Fibroblast of skin of back (primary cell): ENCODE results near the gene MOCS1.

Experiments
- DNase-seq: peaks from one replicate; pipeline ENCODE4 v3.0.0-alpha.2; 2013

Gene MOCS1

DNA sequence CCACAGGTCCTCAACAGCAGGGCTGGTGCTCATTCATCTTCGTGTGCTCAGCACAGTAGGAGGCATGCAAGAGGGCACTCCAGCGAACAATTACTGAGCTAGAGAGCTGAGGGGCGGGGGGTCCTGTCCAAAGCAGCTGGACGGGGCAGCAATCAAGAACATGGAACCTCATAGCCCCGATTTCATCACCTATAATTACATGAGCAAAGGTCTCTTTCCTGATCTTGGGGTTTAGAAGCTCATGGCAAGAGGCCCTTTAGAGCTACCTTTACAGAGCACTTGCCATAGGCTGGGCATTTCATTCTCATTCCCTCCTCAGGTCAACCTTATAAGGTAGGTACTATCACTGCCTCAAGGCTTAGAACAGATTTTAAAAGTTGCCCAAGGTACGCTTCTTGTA, 10.4 kb downstream of the MOCS1 start:
- no peak for DNase-seq

- DNase-seq = no peak
These were observed 10.9 kb downstream of the MOCS1 start for GRCh38 chr6:39923394-39923793.

GRCh38 chr6:39922821-39923220, 11.4 kb downstream of the MOCS1 start:
- no peak for DNase-seq

DNA sequence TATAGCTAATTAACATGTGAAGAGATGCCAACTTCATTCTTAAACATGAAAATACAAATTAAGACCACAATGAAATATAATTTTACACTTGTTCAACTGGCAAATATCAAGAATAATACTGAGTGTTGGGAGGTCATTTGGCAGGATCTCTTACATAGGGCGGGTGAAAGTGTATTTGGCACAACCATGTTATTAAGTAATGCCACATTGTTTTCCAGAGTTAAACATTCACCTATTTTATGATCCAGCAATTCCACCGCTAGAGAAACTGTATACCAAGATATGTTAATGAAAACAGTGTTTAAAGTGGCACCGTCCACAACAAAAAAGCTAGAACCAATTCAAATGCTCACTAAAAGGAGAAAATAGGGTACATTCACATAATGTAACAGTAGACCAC, 14.1 kb downstream of the MOCS1 start:
- no peak for DNase-seq

GRCh38 chr6:39918831-39919230, 15.4 kb downstream of the MOCS1 start:
- no peak for DNase-seq

DNA sequence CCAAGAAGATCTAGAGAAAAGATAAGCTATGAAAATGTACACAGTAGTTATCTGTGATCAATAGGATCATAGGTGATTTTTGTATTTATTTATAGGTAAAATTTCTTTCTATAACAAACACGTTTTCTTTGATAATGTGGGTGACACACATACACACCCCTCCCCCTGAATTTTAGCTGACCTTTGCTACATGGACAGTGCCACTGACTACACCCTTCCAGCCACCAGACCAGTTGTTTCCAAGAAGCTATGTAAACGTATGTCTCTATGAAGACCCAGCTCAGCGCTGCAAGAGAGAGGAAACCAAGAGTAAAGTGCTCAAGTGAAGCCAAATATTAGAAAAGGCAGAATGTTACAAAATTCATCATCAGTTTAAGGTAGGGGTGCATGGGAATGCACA, 16.3 kb downstream of the MOCS1 start:
- no peak for DNase-seq

DNA sequence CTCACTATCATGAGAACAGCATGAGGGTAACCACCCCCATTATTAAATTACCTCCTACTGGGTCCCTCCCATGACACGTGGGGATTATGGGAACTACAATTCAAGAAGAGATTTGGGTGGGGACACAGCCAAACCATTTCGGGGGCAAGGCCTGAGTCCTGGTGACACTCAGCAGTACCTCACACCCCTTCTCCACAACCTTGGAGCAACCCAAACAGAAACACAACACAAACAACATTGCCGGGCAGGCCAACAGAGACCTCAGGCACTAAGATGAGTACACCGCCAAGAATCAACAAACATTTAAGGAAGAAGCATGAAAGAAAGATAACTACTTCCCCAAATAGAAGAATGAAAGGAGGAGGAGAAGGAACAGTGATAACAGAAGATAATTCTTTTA, 16.9 kb downstream of the MOCS1 start:
- no peak for DNase-seq

DNA sequence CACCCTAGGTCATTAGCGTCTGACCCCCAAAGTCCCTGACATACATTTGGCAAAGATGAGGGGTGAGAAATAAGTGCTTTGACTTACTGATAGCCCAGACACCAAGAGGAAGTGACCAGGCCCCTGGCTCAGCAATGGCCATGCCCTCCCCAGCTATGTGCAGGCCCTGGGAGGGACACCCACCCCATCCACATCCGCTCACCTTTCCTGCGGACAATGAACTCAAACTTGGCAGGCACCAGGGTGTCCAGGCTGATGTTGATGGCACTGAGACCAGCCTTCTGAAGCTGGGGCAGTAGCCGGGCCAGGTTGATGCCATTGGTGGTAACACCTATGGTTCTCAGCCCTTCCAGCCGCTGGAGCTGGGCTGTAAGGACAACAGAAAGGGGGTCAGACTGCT, 18.4 kb downstream of the MOCS1 start:
- DNase-seq = no peak

- DNase-seq = no peak
These were observed 20.0 kb downstream of the MOCS1 start for GRCh38 chr6:39914239-39914638.

- no peak for DNase-seq
These were observed 20.8 kb downstream of the MOCS1 start for GRCh38 chr6:39913391-39913916.

DNA sequence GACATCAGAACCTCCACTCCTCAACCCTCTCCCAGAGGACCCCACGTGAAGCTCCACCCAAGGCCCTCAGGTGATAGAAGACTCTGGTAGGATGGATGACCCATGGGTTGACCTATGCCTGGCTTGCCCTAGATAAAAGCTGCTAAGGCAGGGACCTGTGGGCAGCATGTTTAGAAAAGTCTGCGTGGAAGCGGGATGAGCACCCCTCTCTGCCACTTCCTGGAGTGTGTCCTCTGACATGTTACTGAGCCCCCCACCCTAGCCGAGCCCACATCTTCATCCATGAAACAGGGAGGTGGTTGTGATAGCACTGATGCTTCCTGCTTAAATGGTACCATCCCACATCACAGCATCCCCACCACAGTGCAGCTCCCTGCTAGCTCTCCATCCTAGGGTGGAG, 21.8 kb downstream of the MOCS1 start:
- DNase-seq = no peak

DNA sequence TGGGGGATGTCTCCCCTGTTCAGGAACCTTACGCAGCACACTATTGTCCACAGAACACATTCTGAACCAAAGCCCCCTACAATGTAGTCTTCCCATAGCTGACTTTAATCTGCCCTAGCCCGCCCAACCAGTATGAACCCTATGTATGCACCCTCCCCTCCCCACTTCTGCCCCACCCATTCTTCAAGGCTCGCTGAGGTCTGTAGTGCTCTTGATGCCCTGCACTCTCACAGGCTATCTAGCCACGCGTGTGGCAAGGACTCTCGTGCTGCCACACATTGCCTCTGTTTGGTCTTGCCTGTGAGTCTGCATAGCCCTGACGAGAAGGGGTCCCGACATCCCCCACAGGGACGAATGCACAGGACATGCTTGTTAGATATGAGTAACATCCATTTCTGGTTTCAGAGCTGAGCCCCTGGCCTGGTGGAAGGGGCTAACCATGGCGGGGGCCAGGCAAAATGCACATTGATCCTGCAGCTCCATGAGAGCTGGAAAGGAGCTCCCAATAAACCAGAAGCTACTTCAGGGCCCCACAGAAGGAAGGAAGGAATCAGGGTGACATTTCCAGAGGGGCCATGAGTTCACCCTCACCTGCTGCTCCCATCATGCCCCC, 22.6 kb downstream of the MOCS1 start:
- DNase-seq = no peak

GRCh38 chr6:39910744-39911143, 23.5 kb downstream of the MOCS1 start:
- no peak for DNase-seq

GRCh38 chr6:39910164-39910563, 24.1 kb downstream of the MOCS1 start:
- no peak for DNase-seq

DNA sequence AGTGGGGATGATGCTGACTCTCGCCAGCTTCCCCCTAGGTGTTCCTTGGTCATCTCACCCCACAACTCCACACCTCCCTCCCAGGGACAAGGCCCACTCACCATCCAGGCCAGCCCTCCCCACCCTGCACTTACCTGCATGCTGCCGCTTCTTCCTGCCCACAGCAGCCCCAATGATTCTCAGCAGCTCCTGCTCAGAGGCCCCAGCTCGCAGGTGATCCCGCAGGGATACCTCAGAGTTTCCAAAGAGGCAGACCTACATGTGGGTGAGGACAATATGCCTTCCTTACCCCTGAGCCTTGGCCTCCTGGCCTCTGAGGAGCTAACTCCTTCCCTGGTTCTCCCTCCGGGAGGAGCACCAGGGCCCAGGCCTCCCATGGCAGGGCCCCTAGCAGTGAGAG, 24.6 kb downstream of the MOCS1 start:
- no peak for DNase-seq

DNA sequence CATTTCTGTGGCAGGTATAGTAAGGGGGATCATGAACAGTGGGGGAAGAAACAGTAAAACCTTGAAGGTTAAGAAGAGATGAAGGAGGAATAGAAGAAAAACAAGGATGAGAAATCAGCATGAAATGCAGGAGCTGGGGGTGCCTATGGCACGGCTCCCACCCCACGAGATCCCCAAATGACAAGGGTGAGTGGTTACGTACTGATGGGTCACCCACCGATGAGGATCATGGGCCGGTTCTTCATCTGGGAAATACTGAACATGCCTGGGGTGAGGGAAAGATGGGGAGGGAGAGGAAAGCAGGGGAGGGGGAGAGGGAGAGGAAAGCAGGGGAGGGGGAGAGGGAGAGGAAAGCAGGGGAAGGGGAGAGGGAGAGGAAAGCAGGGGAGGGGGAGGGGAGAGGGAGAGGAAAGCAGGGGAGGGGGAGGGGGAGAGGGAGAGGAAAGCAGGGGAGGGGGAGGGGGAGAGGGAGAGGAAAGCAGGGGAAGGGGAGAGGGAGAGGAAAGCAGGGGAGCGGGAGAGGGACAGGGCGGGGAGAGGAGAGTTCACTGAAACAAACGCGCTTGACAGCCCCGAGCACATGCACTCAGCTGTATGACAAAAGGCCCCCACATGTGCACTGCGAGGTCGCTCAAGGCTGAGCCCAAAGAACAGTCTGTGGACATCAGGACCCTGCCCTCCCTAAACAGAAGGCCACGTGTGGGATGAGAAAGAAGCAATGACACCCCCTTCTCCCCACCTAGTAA, 25.3 kb downstream of the MOCS1 start:
- no peak for DNase-seq

GRCh38 chr6:39907871-39908575, 26.2 kb downstream of the MOCS1 start:
- DNase-seq = no peak

DNA sequence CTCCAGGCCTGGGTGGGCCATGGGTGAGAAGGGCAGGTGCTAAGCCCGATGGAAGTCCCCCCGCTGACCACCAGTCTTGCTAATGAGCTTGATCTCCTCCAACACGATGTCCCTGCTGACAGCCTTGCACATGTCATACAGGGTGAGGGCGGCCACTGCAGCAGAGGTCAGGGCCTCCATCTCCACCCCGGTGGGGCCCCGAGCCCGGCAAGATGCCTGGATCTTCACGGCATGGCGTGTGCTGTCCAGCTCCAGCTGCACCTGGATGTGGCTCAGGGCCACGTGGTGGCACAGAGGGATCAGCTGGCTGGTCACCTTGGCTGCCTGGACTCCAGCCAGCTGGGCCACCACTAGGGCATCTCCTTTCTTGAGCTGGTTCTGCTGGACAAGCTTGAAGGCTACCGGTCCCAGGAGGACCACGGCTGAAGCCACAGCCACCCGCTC, 27.9 kb downstream of the MOCS1 start:
- no peak for DNase-seq

GRCh38 chr6:39905640-39905975, 28.7 kb downstream of the MOCS1 start:
- DNase-seq = no peak

DNA sequence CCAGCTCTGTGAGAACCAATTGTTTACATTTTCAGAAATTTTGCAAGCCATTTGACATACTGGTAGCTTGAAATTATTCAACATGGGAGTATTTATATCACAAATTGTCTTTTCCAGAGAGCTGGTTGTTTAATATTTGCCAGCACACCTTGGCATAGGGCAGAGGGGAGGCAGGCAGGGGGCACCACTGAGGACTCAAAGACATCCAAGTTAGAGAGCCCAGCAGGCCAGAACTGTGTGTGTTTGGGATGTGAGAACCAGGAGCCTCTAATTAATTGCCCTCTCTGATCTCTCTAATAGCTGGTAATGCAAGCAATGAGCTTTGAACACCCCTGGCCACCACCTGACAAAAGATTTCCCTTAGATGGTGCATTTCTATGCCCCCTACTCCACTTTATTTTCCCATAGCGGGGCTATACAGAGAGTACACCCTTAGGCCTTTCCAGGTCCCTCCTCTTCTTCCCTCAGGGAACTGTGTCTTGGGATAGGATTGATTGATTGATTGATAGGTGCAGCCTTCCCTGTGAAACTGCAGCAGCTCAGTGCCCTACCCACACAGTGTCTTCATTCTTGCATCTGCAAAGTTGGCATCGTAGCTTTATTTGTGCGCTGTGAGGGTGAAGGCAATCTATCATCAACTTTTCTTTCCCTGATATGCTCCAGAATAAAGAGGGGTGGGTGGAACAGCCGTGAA, 29.2 kb downstream of the MOCS1 start:
- DNase-seq = no peak

- DNase-seq = no peak
These were observed 30.6 kb downstream of the MOCS1 start for GRCh38 chr6:39903656-39904055.

DNA sequence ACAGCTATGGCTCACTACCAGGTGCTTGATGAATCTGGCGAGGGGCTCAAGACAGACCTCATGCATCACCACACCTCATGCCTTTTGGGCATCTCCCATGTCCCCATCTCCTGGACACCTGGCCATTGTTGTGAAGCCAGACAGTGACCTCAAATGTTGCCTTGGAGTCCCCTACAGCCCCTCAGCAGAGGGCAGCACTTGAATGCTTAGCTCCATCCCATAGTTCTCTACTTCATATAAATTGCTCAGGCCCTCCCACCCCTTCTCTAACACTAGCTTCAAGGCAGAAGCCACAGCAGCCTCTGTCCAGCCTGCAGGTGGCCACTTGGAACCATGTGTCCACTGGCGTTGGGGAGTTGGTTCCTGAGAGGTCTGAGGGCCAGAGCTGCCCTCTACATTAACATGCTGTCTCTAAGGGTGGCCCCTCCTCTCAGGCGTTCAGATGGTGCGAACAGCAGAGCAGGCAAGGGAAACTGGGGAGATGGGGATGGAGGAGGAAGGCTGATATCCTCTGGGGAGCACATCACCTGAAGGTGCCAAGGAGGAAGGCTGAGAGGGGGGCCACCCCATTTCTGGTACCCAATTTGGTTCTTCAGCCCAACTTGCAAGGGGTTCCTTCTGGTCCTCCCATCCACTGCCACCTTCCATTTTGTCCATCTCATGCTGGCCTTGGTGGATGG, 31.3 kb downstream of the MOCS1 start:
- no peak for DNase-seq

DNA sequence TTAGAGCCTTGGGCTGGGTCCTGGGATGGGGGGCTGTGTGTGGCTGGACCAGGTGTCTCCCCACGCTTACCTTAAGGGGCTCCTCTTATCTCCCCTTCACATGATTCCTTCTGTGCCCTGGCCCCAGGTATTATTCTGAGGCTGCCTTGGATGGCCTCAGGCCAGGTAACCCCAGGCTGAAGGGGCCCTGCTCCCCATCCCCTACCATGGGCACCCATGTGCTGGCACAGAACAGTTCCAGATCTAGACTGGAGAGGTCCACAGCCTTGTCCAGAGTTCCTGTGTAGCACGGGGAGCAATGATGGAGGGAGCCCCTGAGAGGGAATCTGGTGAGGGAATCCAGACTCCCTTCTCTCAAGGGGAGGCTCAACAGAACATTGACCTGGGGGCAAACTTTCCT, 32.1 kb downstream of the MOCS1 start:
- no peak for DNase-seq
